Aorta (tissue), 5 donors: ENCODE measurements around the gene FLNB. TPM values are rescaled to one million over a fixed set of nuclear protein-coding genes. Genes with fewer than 3 reads are reported as not detected.
"Not testable (repeated sequence)": the region's sequence is repeated elsewhere in the genome, so short reads cannot be mapped to it uniquely, and the experiment has no call there.

Experiments used
- ATAC-seq: fragments of 200-7000 bp; cut with Tn5 transposase; one replicate; pipeline ENCODE4 v1.9.1; 2022; ENCODE audit warnings: moderate library complexity; ENCODE audit not compliant: low FRiP score
- DNase-seq, 2 donors: peaks; one replicate each; pipeline ENCODE4 v3.0.0-alpha.2; 2020
- H3K27ac ChIP-seq, 2 donors: one replicate each; pipeline ENCODE4 v1.5.1; 2013; ENCODE audit warnings: low read length in 2 of 2, mild to moderate bottlenecking in 2 of 2, moderate library complexity in 2 of 2, control low read depth in 1 of 2, inconsistent platforms in 1 of 2, low read depth in 1 of 2
- H3K27me3 ChIP-seq, 2 donors: one replicate each; pipeline ENCODE4 v1.6.1; 2013; ENCODE audit warnings: control low read depth in 1 of 2, low read length in 1 of 2, mild to moderate bottlenecking in 1 of 2, moderate library complexity in 1 of 2; ENCODE audit not compliant: insufficient read depth in 2 of 2, control insufficient read depth in 1 of 2
- H3K36me3 ChIP-seq, 2 donors: one replicate each; pipeline ENCODE4 v1.6.1; 2013; ENCODE audit warnings: control low read depth in 1 of 2, low read length in 1 of 2, mild to moderate bottlenecking in 1 of 2; ENCODE audit not compliant: insufficient read depth in 2 of 2, control insufficient read depth in 1 of 2
- H3K4me1 ChIP-seq, 2 donors: one replicate each; pipeline ENCODE4 v1.6.1; 2013; ENCODE audit warnings: low read length in 2 of 2, control low read depth in 1 of 2, mild to moderate bottlenecking in 1 of 2, moderate library complexity in 1 of 2; ENCODE audit not compliant: insufficient read depth in 2 of 2, control insufficient read depth in 1 of 2
- H3K4me3 ChIP-seq, 2 donors: one replicate each; pipeline ENCODE4 v1.5.1; 2013; ENCODE audit warnings: low read length in 2 of 2, control low read depth in 1 of 2, mild to moderate bottlenecking in 1 of 2
- H3K9me3 ChIP-seq: one replicate; pipeline ENCODE4 v1.6.1; 2013; ENCODE audit warnings: mild to moderate bottlenecking, low read length; ENCODE audit not compliant: control insufficient read depth
- WGBS, 2 donors: extraction: QIAGEN DNeasy Blood & Tissue Kit; methylation state at CpG; one replicate each; pipeline ENCODE4 v1.1.7; 2013; 5-methylcytosine and 5-hydroxymethylcytosine counted together
- intact Hi-C, 2 donors: fragments of 100-400 bp; cut with DNase I; formaldehyde crosslinking; loops; one replicate each; pipeline versions ENCODE4 v1.14.2 to v1.15.0; 2022
- polyA plus RNA-seq, 2 donors: library from polyadenylated mRNA; stranded (reverse); fragments of 200-250 nt; gene quantifications; one replicate each; pipeline ENCODE4 v1.2.3, GENCODE V29; 2013
- total RNA-seq, 2 donors: library from RNA; stranded (reverse); fragmentation: NEBNext Ultra II Directional; extraction: Animal tissue kit (Norgen Biotek cat#: 25700); gene quantifications; one replicate each; pipeline ENCODE4 v1.2.1, GENCODE V29; 2021
- donor health status: healthy with polysubstance abuse.
- donor health status: Bipolar disorder and iron deficiency.
- donor health status: DM: no; HTN: no; CAD: no.
- donor health status: DM: no; HTN: no; CAD: no.
- donor health status: DM: yes; HTN: yes; CAD: no.

The FLNB gene
- total and polyA plus RNA-seq, 4 donors, result 33.3 to 254 (median 125) TPM

DNA sequence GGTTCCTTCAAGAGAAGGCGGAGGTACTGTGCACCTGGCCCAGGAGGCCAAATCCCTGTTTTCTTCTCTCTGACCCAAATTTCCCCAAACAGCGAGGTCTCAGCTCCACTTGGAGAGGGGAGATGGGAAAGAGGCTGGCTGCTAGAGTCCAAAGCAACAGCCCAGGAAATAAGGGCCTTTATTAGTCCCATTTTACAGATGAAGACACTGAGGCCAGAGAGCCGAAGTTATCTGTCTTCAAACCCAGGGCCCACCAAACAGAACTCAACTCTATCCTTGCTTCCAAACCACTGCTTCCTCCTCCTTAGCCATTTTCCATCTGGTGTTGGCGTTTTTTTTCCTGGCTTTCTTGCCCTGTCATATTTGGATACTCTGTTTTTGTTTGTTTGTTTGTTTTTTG lies 22.0 kb upstream of the FLNB start:
- Histone ChIP-seq H3K27ac (no peak overlapping the region), H3K27me3 (no peaks in the 10 kb centered on the region), H3K9me3 (no peaks in the 10 kb centered on the region), H3K4me1 (no peaks in the 10 kb centered on the region), H3K36me3 (no peaks in the 10 kb centered on the region), H3K4me3 (no peak overlapping the region)
- intact Hi-C loops, result no loop called here
- no peak for ATAC-seq
- no peak for DNase-seq
- 98 to 99% methylated on average over 4 of the region's 4 CpGs for WGBS, 2 donors

DNA sequence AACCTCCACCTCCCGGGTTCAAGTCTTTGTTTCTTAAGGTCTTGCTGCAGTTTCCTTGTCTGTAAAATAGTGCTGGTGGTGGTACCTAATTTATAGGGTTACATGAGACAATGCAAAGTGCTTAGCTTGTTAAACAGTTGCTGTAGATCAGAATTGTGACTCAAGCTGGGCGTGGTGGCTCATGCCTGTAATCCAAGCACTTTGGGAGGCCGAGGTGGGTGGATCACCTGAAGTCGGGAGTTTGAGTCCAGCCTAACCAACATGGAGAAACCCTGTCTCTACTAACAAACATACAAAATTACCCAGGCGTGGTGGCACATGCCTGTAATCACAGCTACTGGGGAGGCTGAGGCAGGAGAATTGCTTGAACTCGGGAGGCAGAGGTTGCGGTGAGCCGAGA lies 19.0 kb upstream of the FLNB start:
- H3K4me1 ChIP-seq, intact Hi-C loops, H3K9me3 ChIP-seq, H3K27me3 ChIP-seq, ATAC-seq, H3K4me3 ChIP-seq, H3K36me3 ChIP-seq, DNase-seq, H3K27ac ChIP-seq: not testable (repeated sequence)
- 82 to 85% methylated on average over 8 of the region's 8 CpGs for WGBS, 2 donors

DNA sequence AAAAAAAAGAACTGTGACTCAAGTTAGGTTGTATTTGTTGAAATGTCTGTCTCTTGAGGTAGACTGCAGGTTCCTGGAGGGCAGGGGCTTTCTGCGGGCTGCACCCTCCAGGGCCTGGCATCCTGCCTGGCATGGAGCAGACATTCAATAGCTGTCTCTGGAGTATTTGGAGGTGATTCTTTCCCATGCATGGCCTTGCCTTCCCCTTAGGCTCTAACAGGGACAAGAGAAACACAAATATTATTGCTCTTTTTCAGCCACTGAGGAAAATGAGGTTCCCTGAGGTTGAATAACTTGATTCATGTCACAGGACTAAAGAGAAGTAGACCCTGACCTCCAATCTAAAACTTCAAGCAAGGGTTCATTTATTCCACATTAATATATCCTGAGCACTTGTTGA lies 18.6 kb upstream of the FLNB start:
- no peaks in the 10 kb centered on the region for H3K36me3 ChIP-seq
- no peak overlapping the region for H3K27ac ChIP-seq
- no peaks in the 10 kb centered on the region for H3K9me3 ChIP-seq
- ATAC-seq (no peak), DNase-seq (no peak)
- H3K4me3 ChIP-seq, result no peak overlapping the region
- no peaks in the 10 kb centered on the region for H3K4me1 ChIP-seq
- no peaks in the 10 kb centered on the region for H3K27me3 ChIP-seq
- intact Hi-C loops, result no loop called here
- WGBS, 2 donors, result 73 to 88% methylated on average over 1 of the region's 1 CpG

DNA sequence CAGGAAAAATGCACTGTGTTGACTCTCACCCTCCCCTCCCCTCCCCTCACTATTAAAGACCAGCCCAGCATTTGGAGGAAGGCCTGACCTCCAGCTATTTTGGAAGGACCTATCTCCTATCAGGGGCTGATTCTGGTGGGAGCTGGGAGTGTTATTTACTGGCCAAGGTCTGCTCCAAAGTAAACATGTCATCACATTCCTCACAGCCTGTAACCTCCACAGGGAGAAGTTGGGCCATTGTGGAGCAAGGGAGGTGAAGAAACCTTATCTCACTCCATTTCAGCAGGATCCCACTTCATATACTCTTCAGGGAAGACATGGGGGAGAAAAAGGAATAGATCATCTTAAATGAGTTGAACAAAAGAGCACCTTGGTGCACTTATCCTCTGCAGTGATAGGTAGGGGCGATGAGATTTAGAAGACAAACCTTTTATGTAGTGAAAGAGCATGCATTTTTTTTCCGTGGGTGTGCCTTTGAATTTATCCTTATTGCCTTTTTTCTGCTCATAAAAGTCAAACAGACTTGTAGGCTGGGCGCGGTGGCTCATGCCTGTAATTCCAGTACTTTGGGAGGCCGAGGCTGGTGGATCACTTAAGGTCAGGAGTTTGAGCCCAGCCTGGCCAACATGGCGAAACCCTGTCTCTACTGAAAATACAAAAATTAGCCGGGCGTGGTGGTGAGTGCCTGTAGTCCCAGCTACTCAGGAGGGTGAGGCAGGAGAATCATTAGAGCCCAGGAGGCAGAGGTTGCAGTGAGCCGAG lies 15.6 kb upstream of the FLNB start:
- Histone ChIP-seq H3K27ac (no peak overlapping the region), H3K27me3 (no peaks in the 10 kb centered on the region), H3K9me3 (no peaks in the 10 kb centered on the region), H3K4me3 (no peak overlapping the region), H3K36me3 (no peaks in the 10 kb centered on the region), H3K4me1 (no peaks in the 10 kb centered on the region)
- WGBS, 2 donors, result 96 to 97% methylated on average over 9 of the region's 9 CpGs
- DNase-seq (no peak), ATAC-seq (no peak)
- intact Hi-C loops, result no loop called here

DNA sequence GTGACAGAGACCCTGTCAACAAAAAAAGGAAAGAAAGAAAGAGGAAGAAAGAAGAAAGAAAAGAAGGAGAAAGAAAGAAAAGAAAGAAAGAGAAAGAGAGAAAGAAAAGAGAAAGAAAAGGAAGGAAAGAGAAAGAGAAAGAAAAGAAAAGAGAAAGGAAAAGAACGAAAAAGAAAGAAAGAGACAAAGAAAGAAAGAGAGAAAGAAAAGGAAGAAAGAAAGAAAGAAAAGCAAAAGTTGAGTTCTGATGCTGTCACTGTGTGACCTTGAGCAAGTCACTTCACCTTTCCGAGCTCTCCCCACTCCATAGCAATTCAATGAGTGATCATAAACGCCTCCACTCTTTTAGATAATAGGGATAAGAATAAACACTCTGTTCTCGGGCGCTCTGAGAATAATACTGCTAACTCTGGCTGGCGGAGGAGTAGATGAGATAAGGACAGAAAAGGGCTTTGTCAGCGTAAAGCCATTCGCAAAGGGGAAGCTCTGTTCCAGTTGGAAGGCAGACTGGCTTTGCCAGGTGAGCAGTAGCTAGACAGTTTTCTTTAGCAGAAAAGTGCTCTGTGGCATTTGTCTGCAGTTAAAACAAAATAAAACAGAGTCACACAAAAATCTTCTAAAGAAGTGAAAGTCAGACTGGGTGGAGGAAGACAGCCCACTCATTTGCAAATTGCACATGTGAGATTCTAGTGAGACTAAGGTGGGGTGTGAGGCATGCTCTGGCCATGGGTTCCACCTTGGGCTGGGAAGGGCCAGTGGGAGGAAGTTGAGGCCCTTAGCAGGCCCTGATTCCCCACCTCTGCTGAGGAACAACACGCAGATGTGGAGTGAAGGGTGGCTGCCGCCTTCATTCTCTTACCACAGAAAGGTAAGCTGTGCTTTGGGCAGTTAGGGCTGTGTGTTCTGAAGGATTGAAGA lies 9.6 kb upstream of the FLNB start:
- ATAC-seq (no peak), DNase-seq (no peak)
- Histone ChIP-seq H3K4me1 (no peaks in the 10 kb centered on the region), H3K36me3 (no peaks in the 10 kb centered on the region), H3K9me3 (no peaks in the 10 kb centered on the region), H3K27me3 (no peaks in the 10 kb centered on the region), H3K27ac (peak overlapping the region in 1 of 2 donors; percentile 34), H3K4me3 (no peak overlapping the region)
- intact Hi-C loops, result no loop called here
- WGBS, 2 donors, result 29 to 30% methylated on average over 10 of the region's 10 CpGs

DNA sequence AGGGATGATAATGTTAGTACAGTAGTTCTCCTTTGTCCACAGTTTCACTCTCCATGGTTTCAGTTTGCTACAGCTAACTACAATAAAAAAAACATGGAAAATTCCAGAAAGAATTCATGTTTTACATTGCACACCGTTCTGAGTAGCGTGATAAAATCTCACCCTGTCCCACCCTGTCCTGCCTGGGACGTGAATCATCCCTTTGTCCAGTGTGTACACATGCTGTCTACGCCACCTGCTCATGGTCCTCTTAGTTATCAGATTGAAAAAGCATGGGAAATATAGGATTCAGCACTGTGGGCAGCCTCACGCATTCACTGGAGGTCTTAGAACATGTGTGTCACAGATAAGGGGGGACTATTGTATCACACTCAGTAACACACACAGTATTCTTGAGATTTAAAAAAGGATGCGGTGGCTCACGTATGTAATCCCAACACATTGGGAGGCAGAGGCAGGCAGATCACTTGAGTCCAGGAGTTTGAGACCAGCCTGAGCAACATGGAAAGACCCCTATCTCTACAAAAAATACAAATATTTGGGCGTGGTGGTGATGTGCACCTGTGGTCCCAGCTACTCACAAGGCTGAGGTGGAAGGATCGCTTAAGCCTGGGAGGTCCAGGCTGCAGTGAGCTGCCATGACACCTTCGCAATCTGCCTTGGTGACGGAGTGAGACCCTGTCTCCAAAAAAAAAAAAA lies 8.7 kb upstream of the FLNB start:
- intact Hi-C loops, result loop anchor here in 1 of 2 donors (10.0 kb wide), 1 partner anchor 105 kb away; no protein-coding TSS in a partner anchor
- H3K27ac ChIP-seq, result no peak overlapping the region
- no peaks in the 10 kb centered on the region for H3K36me3 ChIP-seq
- DNase-seq (no peak), ATAC-seq (no peak)
- H3K27me3 ChIP-seq, result no peaks in the 10 kb centered on the region
- no peak overlapping the region for H3K4me3 ChIP-seq
- 85 to 88% methylated on average over 11 of the region's 11 CpGs for WGBS, 2 donors
- no peaks in the 10 kb centered on the region for H3K4me1 ChIP-seq
- no peaks in the 10 kb centered on the region for H3K9me3 ChIP-seq

DNA sequence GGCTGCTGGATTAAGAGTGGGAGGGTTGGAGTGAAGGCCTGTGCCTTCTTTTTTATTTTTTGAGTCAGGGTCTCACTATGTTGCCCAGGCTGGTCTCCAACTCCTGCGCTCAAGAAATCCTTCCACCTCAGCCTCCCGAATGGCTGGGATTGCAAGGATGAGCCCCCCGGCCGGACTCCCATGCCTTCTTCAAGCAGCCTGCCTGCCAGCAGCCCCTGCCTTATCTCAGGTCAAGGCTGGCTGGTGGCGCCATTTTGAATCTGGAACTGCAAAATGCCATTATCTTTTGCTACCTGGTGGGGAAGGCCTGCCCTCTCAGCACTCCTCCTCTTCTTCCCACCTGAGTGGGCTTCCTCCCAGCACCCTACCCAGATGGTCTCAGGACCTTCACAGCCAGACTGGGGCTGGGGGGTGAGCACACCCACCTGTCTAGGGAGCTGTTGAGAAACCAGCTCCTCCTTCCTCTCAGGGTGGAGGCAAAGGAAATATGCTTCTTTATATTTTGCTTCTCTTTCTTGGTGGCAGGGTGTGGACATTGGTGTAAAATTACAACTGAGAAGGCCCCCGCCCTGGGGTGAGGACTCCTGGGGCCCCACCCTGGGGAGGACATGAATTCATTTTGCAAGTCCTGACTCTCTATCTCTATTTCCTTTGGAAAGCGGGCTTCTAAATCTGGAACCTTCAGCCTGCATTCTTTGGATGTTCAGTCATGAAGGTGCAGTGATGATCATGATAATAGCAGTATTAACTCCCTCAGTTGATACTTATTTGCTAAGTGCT lies 7.7 kb upstream of the FLNB start:
- H3K27ac ChIP-seq, result no peak overlapping the region
- no peaks in the 10 kb centered on the region for H3K4me1 ChIP-seq
- no peaks in the 10 kb centered on the region for H3K36me3 ChIP-seq
- intact Hi-C loops, result loop anchor here in 1 of 2 donors (10.0 kb wide), 1 partner anchor 106 kb away; no protein-coding TSS in a partner anchor
- no peak overlapping the region for H3K4me3 ChIP-seq
- DNase-seq, result no peak
- no peaks in the 10 kb centered on the region for H3K9me3 ChIP-seq
- no peaks in the 10 kb centered on the region for H3K27me3 ChIP-seq
- no peak for ATAC-seq
- WGBS, 2 donors, result 94 to 97% methylated on average over 7 of the region's 7 CpGs

DNA sequence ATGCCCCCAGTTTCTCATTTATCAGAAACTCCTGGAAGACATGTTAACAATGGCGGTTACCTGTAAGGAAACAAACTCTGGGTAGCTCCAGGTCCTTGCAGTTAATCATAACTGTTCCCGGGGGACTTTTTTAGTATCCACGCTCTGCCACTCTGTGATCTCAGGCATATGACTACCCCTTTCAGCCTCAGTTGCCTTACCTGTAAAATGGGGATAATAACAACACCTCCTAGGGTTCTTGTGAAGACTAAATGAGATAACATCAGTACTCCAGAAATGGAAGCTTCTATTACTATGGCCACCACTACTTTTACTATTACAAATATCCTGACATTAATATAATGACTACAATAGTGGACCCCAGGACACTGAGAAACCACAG lies 7.1 kb upstream of the FLNB start:
- intact Hi-C loops, result loop anchor here in 1 of 2 donors (10.0 kb wide), 1 partner anchor 106 kb away; no protein-coding TSS in a partner anchor
- Histone ChIP-seq H3K9me3 (no peaks in the 10 kb centered on the region), H3K27me3 (no peaks in the 10 kb centered on the region), H3K27ac (no peak overlapping the region), H3K36me3 (no peaks in the 10 kb centered on the region), H3K4me1 (no peaks in the 10 kb centered on the region), H3K4me3 (no peak overlapping the region)
- ATAC-seq, result no peak
- WGBS, 2 donors, result 95 to 97% methylated on average over 3 of the region's 3 CpGs
- no peak for DNase-seq
